SK-N-SH treated with all-trans-retinoic acid at 6 μM for 48 hours (cell line): Measurements from ENCODE around the gene BPTF.

ENCODE experiments used
- BACH2 ChIP-seq: fragments of 250-450 bp; sonication (Bioruptor Pico); IDR thresholded peaks from 2 replicates; pipeline ENCODE4 v1.9.0; 2021; ENCODE audit warnings: mild to moderate bottlenecking, borderline replicate concordance
- GLIS3 ChIP-seq: fragments of 250-450 bp; sonication (Bioruptor Pico); IDR thresholded peaks from 2 replicates; pipeline ENCODE4 v1.5.0; 2020; ENCODE audit warnings: mild to moderate bottlenecking, moderate library complexity
- OSR1 ChIP-seq: fragments of 250-450 bp; sonication (Bioruptor Pico); IDR thresholded peaks from 2 replicates; pipeline ENCODE4 v1.8.0; 2022; ENCODE audit warnings: moderate library complexity, mild to moderate bottlenecking, inconsistent platforms
- TCF4 ChIP-seq: fragments of 250-450 bp; sonication (Bioruptor Pico); IDR thresholded peaks from 2 replicates; pipeline ENCODE4 v1.8.0; 2021; ENCODE audit warnings: mild to moderate bottlenecking, moderate library complexity, borderline replicate concordance
- ZFP30 ChIP-seq: fragments of 450-650 bp; formaldehyde crosslinking; IDR thresholded peaks from 2 replicates; pipeline ENCODE4 v1.5.0; 2022; ENCODE audit warnings: mild to moderate bottlenecking, moderate library complexity
- ZNF8 ChIP-seq: fragments of 450-650 bp; formaldehyde crosslinking; IDR thresholded peaks from 2 replicates; pipeline ENCODE4 v1.5.0; 2020; ENCODE audit warnings: mild to moderate bottlenecking, moderate library complexity

DNA sequence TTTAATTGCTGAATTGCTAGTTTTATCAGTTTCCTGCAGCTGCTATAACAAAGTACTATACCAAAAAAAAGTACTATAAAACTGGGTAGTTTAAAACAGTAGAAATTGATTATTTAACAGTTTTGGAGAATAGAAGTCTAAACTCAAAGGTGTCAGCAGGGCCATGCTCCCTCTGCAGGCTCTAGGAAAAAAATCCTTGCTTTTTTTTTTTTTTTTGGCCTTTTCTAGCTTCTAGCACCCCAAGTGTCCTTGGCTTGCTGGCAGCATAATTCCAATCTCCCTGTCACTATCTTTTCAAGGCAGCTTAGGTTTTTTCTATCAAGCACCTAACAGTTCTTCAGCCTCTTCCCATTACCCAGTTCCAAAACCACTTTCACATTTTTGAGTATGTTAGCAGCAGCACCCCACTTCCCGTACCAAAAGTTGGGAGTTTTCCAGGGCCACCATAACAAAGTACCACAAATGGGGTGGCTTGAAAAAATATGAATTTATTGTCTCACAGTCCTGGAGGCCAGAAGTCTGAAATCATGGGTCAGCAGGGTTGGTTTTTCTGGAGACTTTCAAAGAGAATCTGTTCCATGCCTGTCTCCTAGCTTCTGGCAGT lies 37.4 kb downstream of the BPTF start:
- TF ChIP-seq GLIS3 (CRISPR knock-in tag) = no peak
- no peak for TF ChIP-seq TCF4 (CRISPR knock-in tag)
- TF ChIP-seq OSR1 (CRISPR knock-in tag) = no peak
- no peak for TF ChIP-seq ZNF8 (CRISPR knock-in tag)
- TF ChIP-seq ZFP30 (CRISPR knock-in tag) = no peak
- no peak for TF ChIP-seq BACH2 (CRISPR knock-in tag)
